HepG2 (cell line): ENCODE results near the gene TRAPPC1. TPM values are rescaled to one million over a fixed set of nuclear protein-coding genes. Genes with fewer than 3 reads are reported as not detected.

Experiments used
- ATAD3A ChIP-seq: sonication (generic); formaldehyde crosslinking; IDR thresholded peaks from 2 replicates; pipeline ENCODE4 v1.4.0; 2020; ENCODE audit warnings: missing genetic modification reagents
- BCL3 ChIP-seq: sonication (generic); formaldehyde crosslinking; IDR thresholded peaks from 2 replicates; pipeline ENCODE4 v1.5.1; 2020; ENCODE audit warnings: mild to moderate bottlenecking, missing genetic modification reagents, moderate library complexity
- BCL6 ChIP-seq: IDR thresholded peaks from 2 replicates; pipeline ENCODE4 v1.6.1; 2016; ENCODE audit warnings: missing genetic modification reagents, missing compliant biosample characterization
- CBFB ChIP-seq: sonication (generic); formaldehyde crosslinking; IDR thresholded peaks from 2 replicates; pipeline ENCODE4 v1.4.0; 2020; ENCODE audit warnings: missing genetic modification reagents
- CHCHD3 ChIP-seq: sonication (generic); formaldehyde crosslinking; IDR thresholded peaks from 2 replicates; pipeline ENCODE4 v1.8.0; 2022; ENCODE audit warnings: mild to moderate bottlenecking, missing genetic modification reagents, moderate library complexity
- DMTF1 ChIP-seq: sonication (generic); formaldehyde crosslinking; IDR thresholded peaks from 2 replicates; pipeline ENCODE4 v1.4.0; 2020; ENCODE audit warnings: mild to moderate bottlenecking, missing genetic modification reagents
- EED ChIP-seq: sonication (generic); formaldehyde crosslinking; IDR thresholded peaks from 2 replicates; pipeline ENCODE4 v1.5.0; 2020; ENCODE audit warnings: mild to moderate bottlenecking, missing genetic modification reagents
- EZH2 ChIP-seq: conservative IDR thresholded peaks from 2 replicates; pipeline ENCODE4 v1.6.1; 2012; ENCODE audit warnings: mild to moderate bottlenecking, low read depth, low read length, moderate library complexity
- FOXA1 ChIP-seq, 2 experiments: fragments of 450-650 bp in 1 of 2; sonication (generic) in 1 of 2; formaldehyde crosslinking in 1 of 2; IDR thresholded peaks; 2 replicates each; pipeline versions ENCODE4 v1.4.0 to v1.6.1; 2016 to 2020; ENCODE audit warnings: missing genetic modification reagents in 1 of 2
- HMG20B ChIP-seq: conservative IDR thresholded peaks from 2 replicates; pipeline ENCODE4 v1.6.1; 2016; ENCODE audit warnings: missing genetic modification reagents, missing compliant biosample characterization
- MIXL1 ChIP-seq: IDR thresholded peaks from 2 replicates; pipeline ENCODE4 v1.6.1; 2016
- NFYC ChIP-seq: IDR thresholded peaks from 2 replicates; pipeline ENCODE4 v1.6.1; 2016; ENCODE audit warnings: missing genetic modification reagents, missing compliant biosample characterization
- NR1H2 ChIP-seq: sonication (generic); formaldehyde crosslinking; IDR thresholded peaks from 2 replicates; pipeline ENCODE4 v1.8.1; 2022; ENCODE audit warnings: low read depth, missing genetic modification reagents, borderline replicate concordance
- NR2F6 ChIP-seq, 2 experiments: IDR thresholded peaks; 2 replicates each; pipeline ENCODE4 v1.6.1; 2016; ENCODE audit warnings: antibody characterized with exemption in 1 of 2, mild to moderate bottlenecking in 1 of 2
- PATZ1 ChIP-seq: sonication (generic); formaldehyde crosslinking; IDR thresholded peaks from 2 replicates; pipeline ENCODE4 v1.4.0; 2020; ENCODE audit warnings: missing genetic modification reagents
- PLRG1 ChIP-seq: fragments of 450-650 bp; conservative IDR thresholded peaks from 2 replicates; pipeline ENCODE4 v1.6.1; 2016
- PRMT3 ChIP-seq: sonication (generic); formaldehyde crosslinking; IDR thresholded peaks from 2 replicates; pipeline ENCODE4 v1.8.1; 2022; ENCODE audit warnings: low read depth, mild to moderate bottlenecking, moderate library complexity, missing genetic modification reagents, borderline replicate concordance
- RAD21 ChIP-seq: fragments of 450-650 bp; formaldehyde crosslinking; IDR thresholded peaks from 2 replicates; pipeline ENCODE4 v1.5.0; 2020; ENCODE audit warnings: mild to moderate bottlenecking
- RXRA ChIP-seq: sonication (generic); formaldehyde crosslinking; IDR thresholded peaks from 2 replicates; pipeline ENCODE4 v1.5.1; 2020; ENCODE audit warnings: missing genetic modification reagents
- THYN1 ChIP-seq: sonication (generic); formaldehyde crosslinking; IDR thresholded peaks from 2 replicates; pipeline ENCODE4 v1.8.1; 2023; ENCODE audit warnings: low read depth, mild to moderate bottlenecking, moderate library complexity, missing genetic modification reagents, borderline replicate concordance
- ZFX ChIP-seq: sonication (generic); formaldehyde crosslinking; IDR thresholded peaks from 2 replicates; pipeline ENCODE4 v1.4.0; 2020; ENCODE audit warnings: mild to moderate bottlenecking, low read depth, missing genetic modification reagents, moderate library complexity
- ZNF510 ChIP-seq: sonication (generic); formaldehyde crosslinking; IDR thresholded peaks from 2 replicates; pipeline ENCODE4 v1.4.0; 2020; ENCODE audit warnings: low read depth, mild to moderate bottlenecking, missing genetic modification reagents
- ZNF652 ChIP-seq: IDR thresholded peaks from 2 replicates; pipeline ENCODE4 v1.6.1; 2016; ENCODE audit warnings: low read depth, borderline replicate concordance
- ZNF7 ChIP-seq: IDR thresholded peaks from 2 replicates; pipeline ENCODE4 v1.6.1; 2016; ENCODE audit warnings: missing biosample characterization, missing genetic modification reagents
- ZNF737 ChIP-seq: sonication (generic); formaldehyde crosslinking; IDR thresholded peaks from 2 replicates; pipeline ENCODE4 v1.5.0; 2020; ENCODE audit warnings: missing genetic modification reagents, mild to moderate bottlenecking, borderline replicate concordance
- ZNF776 ChIP-seq: sonication (generic); formaldehyde crosslinking; IDR thresholded peaks from 2 replicates; pipeline ENCODE4 v1.4.0; 2020; ENCODE audit warnings: mild to moderate bottlenecking, missing genetic modification reagents
- ZNF792 ChIP-seq: IDR thresholded peaks from 2 replicates; pipeline ENCODE4 v1.6.1; 2016
- ZNF841 ChIP-seq: sonication (generic); formaldehyde crosslinking; IDR thresholded peaks from 2 replicates; pipeline ENCODE4 v1.8.1; 2023; ENCODE audit warnings: missing genetic modification reagents, borderline replicate concordance
- polyA plus RNA-seq, 8 experiments: library from polyadenylated mRNA; depleted of rRNA in 3 of 8; stranded (reverse) in 7 of 8; unstranded in 1 of 8; fragments of >200 nt; fragmentation: Illumina TruSeq in 4 of 8; extraction: Trizol in 4 of 8; gene quantifications; 2 replicates each; pipeline versions ENCODE4 v1.2.1 to v1.2.3, GENCODE V29; 2011 to 2016; ENCODE audit warnings: low read depth in 4 of 8, missing spikeins in 1 of 8, mixed read lengths in 1 of 8; ENCODE audit not compliant: insufficient read depth in 1 of 8
- total RNA-seq, 5 experiments: library from RNA; depleted of rRNA; stranded (reverse); fragments of >200 nt; fragmentation: Illumina TruSeq; extraction: Trizol; gene quantifications; 2 replicates each; pipeline ENCODE4 v1.2.3, GENCODE V29; 2016; ENCODE audit warnings: low read depth in 1 of 5

Gene TRAPPC1
- total and polyA plus RNA-seq, 2 of the 13 experiments (the other 11 are each of a cell fraction or from before 2014, with no cell fraction given), result 28.1 to 44.9 TPM

- TF ChIP-seq FOXA1 (IDR thresholded peaks at IDR 0.05), result no peak
- no peak for TF ChIP-seq FOXA1 (CRISPR knock-in tag; IDR thresholded peaks at IDR 0.05)
- no peak for TF ChIP-seq ZNF510 (CRISPR knock-in tag)
- no peak for TF ChIP-seq ZNF737 (CRISPR knock-in tag)
- no peak for TF ChIP-seq THYN1 (CRISPR knock-in tag)
- TF ChIP-seq PLRG1, result no peak
- no peak for TF ChIP-seq EZH2
- TF ChIP-seq NFYC (CRISPR knock-in tag), result no peak
- TF ChIP-seq NR2F6 (IDR thresholded peaks at IDR 0.05), result peak; percentile 68
- peak; percentile 78 for TF ChIP-seq NR2F6 (CRISPR knock-in tag; IDR thresholded peaks at IDR 0.05)
- TF ChIP-seq DMTF1 (CRISPR knock-in tag), result no peak
- TF ChIP-seq ZNF841, result no peak
- no peak for TF ChIP-seq CHCHD3
- TF ChIP-seq ZNF652 (CRISPR knock-in tag), result no peak
- peak; percentile 94 for TF ChIP-seq RXRA (CRISPR knock-in tag)
- peak; percentile 19; the same call in 1 of the 2 replicates for TF ChIP-seq MIXL1 (CRISPR knock-in tag)
- TF ChIP-seq BCL6 (CRISPR knock-in tag), result peak; percentile 72
- TF ChIP-seq NR1H2 (CRISPR knock-in tag), result no peak
- no peak for TF ChIP-seq ZFX (CRISPR knock-in tag)
- no peak for TF ChIP-seq EED (CRISPR knock-in tag)
- TF ChIP-seq RAD21 (CRISPR knock-in tag), result peak; percentile 55; the same call in 1 of the 2 replicates
- TF ChIP-seq CBFB (CRISPR knock-in tag), result no peak
- TF ChIP-seq ATAD3A (CRISPR knock-in tag), result no peak
- TF ChIP-seq ZNF792 (CRISPR knock-in tag), result no peak
- TF ChIP-seq ZNF776 (CRISPR knock-in tag), result no peak
- TF ChIP-seq PATZ1 (CRISPR knock-in tag), result peak; percentile 40; the same call in 1 of the 2 replicates
- no peak for TF ChIP-seq ZNF7
- TF ChIP-seq HMG20B (CRISPR knock-in tag), result no peak
- TF ChIP-seq BCL3, result no peak
- no peak for TF ChIP-seq PRMT3
Observed at GRCh38 chr17:7889166-7889955, 42.4 kb downstream of the TRAPPC1 start (continued).
